GM21447 (cell line): ENCODE results near the gene VSIG10L2.
"Not testable (repeated sequence)": the region's sequence is repeated elsewhere in the genome, so short reads cannot be mapped to it uniquely, and the experiment has no call there.

Experiments used
- ATAC-seq: cut with Tn5 transposase; IDR thresholded peaks from one replicate; pipeline ENCODE4 v1.9.1; 2021; ENCODE audit not compliant: unreplicated experiment

The VSIG10L2 gene

DNA sequence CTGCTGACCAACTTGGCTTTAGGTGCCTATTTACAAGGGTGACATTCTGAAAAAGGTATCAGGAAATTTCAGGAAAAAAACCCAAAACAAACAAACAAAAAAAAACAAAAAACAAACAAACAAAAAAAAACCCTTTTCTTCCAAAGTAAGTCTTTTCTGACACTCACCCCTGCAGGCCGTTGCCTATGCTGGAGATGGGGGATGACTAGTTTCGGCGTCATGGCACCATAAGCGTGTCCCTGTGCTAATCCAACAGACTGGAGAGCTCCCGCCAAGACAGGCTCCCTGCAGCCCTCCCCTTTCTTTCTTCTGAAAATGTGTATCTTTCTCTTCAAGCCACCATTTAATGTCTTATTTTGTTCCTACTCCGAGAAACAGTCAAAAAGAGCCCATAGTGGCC lies 13.7 kb downstream of the VSIG10L2 start:
- ATAC-seq, result no peak

DNA sequence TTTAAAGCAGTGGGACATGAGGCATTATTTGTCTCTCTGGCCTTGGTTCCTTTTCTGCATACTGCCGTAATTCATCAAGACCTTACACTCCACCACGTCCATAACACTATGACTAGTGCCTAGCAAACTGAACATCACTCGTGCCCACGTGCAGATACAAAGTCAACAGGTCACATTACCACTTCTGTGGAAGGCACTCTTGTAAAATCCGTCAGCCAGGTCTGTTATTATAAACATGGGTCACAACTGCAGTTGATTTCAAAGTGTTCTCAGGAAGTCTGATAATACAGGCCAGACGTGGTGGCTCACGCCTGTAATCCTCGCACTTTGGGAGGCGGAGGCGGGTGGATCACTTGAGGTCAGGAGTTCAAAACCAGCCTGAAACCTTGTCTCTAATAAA lies 14.1 kb downstream of the VSIG10L2 start:
- ATAC-seq, result no peak

DNA sequence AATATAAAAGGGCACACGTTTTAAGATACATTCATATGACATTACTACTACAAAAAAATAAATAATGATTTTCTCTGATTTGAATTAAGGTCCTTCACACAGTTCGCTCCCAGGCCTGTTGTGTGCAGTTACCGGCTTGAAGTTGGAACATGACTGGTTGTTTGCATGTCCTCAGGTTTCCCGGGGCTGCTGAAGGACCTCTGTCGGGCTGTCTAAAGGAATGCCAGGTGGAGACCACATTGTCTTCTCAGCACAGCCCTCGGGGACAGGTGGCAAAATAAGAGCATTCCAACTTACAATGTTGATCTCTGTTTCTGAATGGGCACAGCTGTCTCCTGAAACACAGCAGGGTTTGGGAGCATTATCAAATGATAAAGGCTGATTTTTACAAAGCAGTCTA lies 14.9 kb downstream of the VSIG10L2 start:
- no peak for ATAC-seq

DNA sequence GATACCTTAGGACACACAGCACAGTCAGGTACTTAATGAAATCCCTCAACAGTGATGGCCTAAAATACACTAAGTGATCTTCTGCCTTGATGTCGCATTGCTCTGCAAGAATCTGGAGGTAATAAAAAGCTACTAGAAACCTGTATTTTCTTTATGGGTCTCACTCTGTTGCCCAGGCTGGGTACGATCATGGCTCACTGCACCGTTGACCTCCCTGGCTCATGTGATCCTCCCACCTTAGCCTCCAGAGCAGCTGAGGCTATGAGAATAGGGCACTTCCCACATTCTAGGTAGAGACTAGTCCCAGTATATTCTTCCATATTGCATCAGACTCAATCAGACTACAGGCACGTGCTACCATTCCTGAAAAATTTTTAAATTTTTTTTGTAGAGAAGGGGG lies 21.7 kb downstream of the VSIG10L2 start:
- no peak for ATAC-seq

DNA sequence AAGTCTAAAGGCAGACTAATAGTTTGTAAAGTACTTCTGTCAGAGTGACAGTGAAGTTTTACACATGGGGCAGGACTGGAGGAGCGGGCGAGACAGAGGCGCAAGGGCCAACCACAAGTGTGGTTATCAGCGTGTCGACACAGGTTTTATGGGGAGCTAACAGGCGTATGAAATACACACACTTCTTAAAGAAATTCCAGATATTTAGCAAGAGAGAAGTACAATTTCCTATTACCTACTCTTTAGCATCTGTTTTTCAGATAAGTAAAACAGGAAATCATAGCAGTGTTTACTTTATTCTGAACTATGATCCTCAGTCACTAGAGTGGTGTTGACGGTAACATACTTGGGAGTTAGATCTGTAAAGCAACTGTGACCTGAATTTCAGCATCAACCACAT lies 22.5 kb downstream of the VSIG10L2 start:
- no peak for ATAC-seq

DNA sequence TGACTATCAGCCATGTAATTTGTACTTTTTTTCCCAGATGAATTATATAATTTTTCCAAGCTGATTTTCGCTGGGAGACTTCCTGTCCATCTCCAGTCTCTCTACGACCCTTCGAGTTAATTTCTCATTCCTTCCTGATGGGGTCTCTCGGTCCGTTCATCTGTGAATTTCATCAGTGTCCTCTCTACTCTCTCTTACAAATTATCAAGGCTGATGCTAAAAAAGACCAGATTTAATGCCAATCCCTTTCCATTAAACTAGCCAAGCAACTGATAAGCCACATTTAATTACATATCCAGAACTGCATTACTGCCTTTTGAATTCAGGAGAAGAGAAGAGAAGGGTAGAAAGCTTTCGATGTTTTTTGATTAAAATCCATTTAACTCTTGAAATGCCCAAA lies 25.8 kb downstream of the VSIG10L2 start:
- ATAC-seq, result no peak

DNA sequence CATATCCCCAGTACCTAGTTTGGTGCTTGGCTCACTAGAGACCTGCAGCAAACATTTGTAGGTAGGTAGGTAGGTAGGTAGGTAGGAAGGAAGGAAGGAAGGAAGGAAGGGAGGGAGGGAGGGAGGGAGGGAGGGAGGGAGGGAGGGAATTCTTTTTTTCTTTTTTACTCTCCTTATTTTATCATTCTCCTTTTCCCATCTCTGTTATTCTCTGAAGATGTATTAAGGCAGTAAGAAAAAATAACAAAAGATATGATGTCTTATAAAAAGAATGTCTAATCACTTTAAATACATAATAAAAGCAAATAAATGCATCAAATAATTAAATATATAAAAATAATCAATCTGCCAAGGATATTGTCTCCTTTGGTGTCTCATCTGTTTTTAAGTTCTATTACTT lies 28.4 kb downstream of the VSIG10L2 start:
- ATAC-seq, result no peak

DNA sequence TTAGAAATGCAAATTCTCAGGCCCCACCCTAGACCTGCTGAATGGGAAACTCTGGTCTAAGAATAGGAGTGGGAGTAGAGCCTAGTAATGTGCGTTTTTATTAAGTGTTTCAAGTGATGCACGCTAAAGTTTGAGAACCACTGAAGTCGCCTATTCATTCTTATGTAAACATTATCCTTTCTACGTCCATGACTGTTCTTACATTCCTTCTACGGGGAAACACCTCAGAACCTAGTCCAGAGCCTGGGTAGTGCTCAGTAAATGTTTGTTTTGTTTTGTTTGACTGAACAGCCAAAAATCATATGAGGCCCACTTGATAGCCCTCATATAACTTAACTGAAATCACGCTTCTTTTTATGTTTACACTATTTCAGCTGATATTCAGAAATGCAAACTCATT lies 29.8 kb downstream of the VSIG10L2 start:
- no peak for ATAC-seq

DNA sequence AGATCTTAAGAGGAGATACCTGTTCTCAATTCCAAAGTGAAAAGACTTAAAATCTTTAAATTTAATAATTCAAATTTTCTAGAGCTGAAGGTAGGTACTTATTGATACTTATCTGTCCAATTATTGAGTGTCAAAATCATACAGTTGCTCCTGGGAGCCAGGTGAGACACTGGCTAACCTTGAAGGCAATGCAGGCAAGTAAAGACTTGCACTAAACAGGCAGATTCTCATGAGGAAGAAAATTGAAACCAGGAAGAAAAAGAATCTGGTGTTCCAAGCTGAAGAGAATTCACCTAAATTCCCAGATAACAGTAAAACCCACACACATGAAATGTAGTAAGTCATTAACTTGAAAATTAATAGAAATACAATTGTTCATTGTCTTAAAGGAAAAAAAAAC lies 30.3 kb downstream of the VSIG10L2 start:
- ATAC-seq, result no peak

DNA sequence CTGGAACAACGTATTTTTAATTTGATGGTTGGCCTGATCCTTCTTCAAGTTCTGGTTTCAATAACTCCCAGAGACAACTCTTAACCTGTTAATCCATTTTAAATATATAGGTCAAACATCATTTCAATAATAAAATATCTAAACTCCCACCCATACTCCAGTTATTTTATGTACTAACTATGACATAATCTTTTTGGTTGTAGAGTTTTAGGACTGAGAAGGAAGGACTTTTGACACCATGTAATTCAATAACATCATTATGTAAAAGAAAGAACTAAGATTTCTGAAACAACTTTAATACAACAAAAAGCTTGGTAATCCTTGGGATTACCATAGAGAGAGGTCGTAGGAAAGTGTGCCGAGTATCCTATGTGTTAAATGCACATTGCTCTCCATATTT lies 31.5 kb downstream of the VSIG10L2 start:
- no peak for ATAC-seq

DNA sequence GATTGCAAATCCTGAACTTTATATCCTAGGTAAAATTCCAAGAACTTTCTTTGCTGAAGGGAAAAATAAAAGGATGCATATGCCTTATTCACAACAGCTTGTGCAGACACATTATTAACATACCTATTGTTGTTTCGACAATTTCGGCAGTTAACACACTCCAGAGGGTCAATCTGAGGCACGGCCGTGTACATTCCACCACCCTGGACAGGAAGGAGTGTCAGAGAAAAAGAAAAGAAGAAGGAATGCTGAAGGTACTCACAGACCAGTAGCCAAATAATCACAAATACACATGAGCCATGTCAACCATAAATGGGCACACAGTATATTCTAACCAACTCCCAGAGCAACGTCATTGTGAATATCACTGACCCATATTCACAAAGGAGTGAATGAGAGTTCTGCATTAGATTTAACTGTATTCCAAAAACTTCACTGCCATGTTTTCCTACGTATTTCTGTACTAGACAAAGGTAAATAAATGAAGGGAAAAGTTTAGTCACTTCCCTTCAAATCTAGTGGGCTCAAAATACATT lies 32.4 kb downstream of the VSIG10L2 start:
- no peak for ATAC-seq

DNA sequence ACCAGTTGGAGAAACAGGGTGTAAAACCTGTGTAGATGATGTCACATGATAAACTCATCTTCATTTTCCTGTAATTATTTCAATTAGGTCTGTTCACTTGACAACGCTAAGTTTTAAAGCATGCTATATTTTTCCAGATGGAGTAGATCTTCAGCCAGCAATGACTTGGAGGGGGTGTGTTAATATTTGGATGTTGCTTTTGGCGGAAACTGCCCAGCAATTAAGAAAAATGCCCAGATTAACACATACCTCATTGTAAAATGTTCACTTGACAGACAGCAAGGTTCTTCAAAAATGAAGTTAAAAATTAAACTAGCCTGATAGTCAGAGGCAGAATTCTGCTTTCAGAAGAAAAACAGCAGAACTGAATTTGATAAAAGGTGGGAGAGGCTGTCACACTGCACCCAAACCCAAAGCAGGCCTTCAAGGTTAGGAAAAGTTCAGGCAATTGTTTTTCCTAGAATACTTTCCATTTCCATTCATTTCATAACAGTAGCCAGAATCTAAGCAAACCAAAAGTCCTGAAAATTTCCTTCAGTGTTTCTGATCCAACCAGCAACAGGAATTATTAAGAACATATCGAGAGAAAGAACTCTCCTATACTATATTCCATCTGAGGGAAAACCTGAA lies 33.0 kb downstream of the VSIG10L2 start:
- no peak for ATAC-seq

DNA sequence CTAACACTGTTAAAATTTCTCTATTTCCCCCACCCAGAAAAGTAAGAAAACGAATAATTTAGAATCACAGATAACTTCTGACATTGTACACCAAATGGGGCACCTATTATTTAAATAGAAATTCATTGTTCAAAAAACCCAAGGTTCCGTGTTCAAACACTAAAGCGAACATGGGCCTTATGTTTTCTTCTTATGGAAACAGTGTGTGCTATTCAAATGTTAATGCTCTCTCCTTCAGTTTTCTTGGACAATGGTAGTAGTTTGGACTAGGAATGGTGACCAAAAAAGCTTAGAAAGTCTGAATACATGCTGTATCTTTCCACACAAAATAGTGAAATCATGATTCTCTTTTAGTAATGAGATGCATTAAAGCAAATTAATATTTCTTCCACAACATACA lies 33.7 kb downstream of the VSIG10L2 start:
- ATAC-seq, result no peak

DNA sequence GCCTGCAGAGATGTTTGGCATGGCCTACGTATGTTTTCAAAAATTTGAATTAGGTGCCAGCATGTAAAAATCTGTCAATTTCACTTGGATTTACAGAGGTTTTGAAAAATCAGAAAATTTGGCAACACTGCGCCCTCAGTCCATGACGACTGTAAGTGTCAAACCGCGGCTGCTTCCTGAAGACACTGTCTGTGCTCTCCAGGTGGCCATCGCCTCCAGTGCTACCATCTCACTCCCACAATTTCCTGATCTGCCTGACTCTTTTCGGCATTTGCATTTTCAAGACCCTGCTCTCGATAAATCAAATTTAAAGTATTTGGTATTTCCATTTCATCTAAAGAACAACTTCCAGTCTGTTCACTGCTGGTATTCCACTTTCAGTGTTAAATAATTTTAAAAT lies 34.6 kb downstream of the VSIG10L2 start:
- ATAC-seq, result no peak

DNA sequence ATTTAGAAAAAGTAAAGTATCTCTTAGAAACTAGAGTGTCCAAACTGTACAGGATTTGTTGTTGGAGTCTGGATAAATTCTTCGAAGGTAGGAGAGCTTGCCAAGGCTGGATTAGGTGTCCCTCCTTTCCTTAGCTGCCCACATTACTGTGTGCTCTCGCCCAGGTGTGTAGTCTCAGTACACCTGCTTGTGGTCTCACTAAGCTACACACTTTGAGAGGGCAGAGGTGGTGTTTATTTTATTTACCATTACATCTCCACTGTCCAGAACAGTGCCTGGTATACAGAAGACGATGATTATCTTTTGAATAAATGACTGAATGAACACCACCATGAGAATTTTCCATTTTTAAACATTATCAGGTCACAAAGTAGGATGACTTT lies 36.5 kb downstream of the VSIG10L2 start:
- no peak for ATAC-seq

DNA sequence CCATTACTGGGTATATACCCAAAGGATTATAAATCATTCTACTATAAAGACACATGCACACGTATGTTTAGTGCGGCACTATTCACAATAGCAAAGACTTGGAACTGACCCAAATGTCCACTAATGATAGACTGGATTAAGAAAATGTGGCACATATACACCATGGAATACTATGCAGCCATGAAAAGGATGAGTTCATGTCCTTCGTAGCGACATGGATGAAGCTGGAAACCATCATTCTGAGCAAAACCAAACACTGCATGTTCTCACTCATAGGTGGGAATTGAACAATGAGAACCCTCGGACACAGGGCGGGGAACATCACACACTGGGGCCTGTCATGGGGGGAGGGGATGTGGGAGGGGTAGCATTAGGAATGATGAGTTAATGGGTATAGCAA lies 40.1 kb downstream of the VSIG10L2 start:
- not testable (repeated sequence) for ATAC-seq

DNA sequence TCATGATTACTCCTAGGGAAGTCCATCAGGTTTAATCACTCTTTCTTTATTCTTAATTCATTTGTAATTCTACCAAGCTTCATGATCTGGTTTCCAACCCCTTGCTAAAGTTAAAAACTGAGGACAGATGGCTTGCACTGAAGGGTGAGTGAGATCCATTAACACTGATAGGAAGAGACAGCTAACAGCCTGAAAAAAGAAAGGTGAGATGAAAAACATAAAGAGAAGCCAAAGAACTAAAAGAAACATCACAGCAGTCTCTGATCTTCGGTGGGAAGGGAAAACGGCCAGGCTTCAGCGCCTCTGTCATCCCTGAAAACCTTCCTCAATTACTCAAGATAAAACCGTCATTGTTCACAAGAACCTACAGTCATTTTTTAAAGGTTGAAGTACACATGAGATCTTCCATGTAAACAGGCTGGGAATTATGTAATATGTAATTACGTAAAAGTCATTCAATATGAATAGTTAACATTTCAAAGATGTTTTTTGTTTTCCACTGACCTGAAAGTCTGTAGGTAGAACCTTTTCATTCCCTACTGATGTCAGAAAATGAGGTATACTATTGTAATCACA lies 41.3 kb downstream of the VSIG10L2 start:
- ATAC-seq, result no peak

DNA sequence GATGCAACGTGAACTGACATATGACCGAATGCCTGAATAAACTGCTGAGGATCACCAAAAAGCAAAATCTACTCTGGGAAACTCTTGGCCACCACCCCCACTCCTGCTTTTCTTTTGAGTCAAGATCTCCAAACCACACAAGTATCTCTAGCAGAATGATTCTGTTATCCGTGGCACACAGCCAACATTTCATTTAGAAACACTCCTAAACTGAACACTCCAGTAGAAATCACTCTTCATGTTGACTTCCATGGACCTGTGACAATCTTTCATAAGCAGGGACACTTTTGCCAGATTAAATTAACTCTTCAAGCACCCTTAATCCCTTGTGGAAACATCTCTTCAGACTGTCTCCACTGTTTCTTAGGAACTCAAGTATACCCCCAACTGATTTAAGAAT lies 44.4 kb downstream of the VSIG10L2 start:
- ATAC-seq, result no peak

DNA sequence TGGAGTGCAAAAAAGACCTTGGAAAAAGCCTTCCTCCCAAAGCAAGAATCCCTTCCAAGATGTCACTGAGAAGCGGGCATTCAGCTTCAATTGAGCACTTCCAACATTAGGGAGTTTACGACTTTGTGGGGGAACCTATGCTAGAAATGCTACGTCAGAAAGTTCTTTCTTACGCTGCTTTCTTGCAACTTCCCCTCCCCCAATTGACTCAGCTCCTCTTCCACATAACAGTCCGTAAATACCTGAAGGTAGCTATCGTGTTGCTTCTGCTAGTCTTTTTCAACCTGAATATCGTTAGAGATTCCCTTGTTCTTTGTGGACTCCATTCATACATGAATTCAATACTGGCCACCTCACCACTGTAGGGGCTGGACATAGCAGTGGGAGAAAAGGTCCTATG lies 47.0 kb downstream of the VSIG10L2 start:
- ATAC-seq, result no peak

DNA sequence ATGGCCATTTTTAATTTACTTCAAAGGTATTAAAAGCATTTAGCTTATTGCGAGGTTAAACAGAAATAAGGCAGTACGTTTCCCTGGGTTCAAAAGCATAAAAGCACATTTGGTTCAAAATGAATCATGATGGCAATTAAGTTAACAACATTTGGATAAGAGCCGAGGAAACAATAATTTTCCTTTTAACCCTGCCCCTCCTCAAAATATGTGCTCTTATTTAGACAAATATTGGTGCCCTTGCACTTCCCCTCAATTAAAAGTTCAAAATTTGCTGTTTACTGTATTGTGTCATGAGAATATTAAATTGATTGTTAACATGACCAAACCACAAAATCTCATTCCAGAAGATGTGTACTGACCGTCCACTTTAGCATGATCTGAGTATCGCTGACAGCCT lies 48.7 kb downstream of the VSIG10L2 start:
- no peak for ATAC-seq

DNA sequence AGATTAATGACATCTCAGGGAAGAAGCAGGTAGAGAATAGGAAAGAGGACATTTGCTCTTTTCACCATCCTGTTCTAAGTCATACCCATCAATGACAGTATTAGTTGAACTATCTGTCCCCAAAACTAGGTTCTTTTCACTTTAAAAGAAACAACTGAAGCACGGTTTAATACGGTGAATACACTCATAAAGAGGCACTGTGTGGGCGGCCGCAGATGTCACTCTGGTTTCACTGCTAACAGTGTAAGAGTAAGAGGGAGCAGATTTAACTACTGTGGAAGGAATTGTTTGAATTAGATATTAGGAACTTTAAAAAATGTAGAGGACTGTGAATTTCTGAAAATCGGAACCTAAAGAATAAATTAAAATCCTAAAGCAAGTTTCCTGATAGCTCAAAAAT lies 49.5 kb downstream of the VSIG10L2 start:
- no peak for ATAC-seq

DNA sequence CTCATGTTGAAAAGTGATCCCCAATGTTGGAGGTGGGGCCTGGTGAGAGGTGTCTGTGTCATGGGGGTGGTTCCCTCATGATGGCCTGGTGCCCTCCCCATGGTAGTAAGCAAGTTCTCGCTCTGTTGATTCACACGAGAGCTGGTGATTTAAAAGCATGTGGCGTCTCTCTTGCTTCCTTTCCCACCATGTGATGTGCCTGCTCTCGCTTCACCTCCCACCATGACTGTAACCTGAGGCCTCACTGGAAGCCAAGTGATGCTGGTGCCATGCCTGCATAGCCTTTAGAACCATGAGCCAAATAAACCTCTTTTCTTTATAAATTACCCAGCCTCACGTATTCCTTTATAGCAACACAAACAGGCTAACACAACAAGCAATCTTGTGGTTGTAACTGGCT lies 52.4 kb downstream of the VSIG10L2 start:
- no peak for ATAC-seq

DNA sequence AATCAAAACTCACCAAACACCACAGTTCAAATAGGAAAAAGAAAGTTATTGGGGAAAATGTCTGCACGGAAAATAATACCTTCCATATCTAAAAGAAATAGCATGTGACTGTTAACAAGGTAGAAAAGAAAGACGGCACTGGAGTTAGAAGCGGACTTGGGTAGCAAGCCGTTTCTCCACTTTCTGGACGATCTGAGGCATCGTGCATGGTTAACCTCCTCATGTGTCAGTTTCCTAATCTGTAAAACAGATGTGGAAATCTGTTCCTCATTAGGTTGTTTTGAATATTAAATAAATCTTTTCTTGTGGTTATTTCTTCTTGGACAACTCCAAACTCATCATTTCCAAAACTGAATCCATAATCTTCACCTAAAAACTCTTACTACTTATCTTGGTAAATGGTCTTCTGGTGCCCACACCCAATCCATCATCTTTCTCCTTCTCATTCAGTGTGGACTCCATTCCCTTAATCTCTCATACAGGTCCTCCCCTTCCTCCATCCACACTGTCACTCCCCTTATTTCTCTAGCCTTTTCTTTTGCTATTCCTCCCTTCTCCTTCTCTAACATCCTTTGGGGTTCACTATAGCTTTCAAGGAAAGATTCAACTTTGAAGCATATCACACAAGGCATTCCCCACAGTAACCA lies 53.5 kb downstream of the VSIG10L2 start:
- no peak for ATAC-seq
